Parathyroid adenoma (tissue), 2 donors: Measurements from ENCODE around the gene ZNF594.
"Not testable (repeated sequence)": the region's sequence is repeated elsewhere in the genome, so short reads cannot be mapped to it uniquely, and the experiment has no call there.

ENCODE experiments used
- H2AFZ ChIP-seq: fragments of 300-600 bp; sonication (generic); one replicate; pipeline ENCODE4 v1.7.0; 2017; ENCODE audit warnings: antibody characterized with exemption, mild to moderate bottlenecking
- H3K27ac ChIP-seq: fragments of 300-600 bp; sonication (generic); one replicate; pipeline ENCODE4 v1.7.0; 2017
- H3K27me3 ChIP-seq: fragments of 300-600 bp; sonication (generic); one replicate; pipeline ENCODE4 v1.7.0; 2017; ENCODE audit warnings: low read length; ENCODE audit not compliant: control insufficient read depth, insufficient read depth
- H3K36me3 ChIP-seq: fragments of 300-600 bp; sonication (generic); one replicate; pipeline ENCODE4 v1.7.0; 2017; ENCODE audit warnings: low read length; ENCODE audit not compliant: control insufficient read depth, insufficient read depth
- H3K4me1 ChIP-seq: fragments of 300-600 bp; sonication (generic); one replicate; pipeline ENCODE4 v1.7.0; 2017; ENCODE audit warnings: control low read depth
- H3K4me2 ChIP-seq: fragments of 300-600 bp; sonication (generic); one replicate; pipeline ENCODE4 v1.7.0; 2017; ENCODE audit warnings: low read length
- H3K4me3 ChIP-seq: fragments of 300-600 bp; sonication (generic); one replicate; pipeline ENCODE4 v1.7.0; 2017; ENCODE audit warnings: low read depth, low read length
- H3K79me2 ChIP-seq: fragments of 300-600 bp; sonication (generic); one replicate; pipeline ENCODE4 v1.7.0; 2017; ENCODE audit warnings: control low read depth
- H3K9ac ChIP-seq: fragments of 300-600 bp; sonication (generic); one replicate; pipeline ENCODE4 v1.7.0; 2017; ENCODE audit warnings: mild to moderate bottlenecking
- H3K9me3 ChIP-seq: fragments of 300-600 bp; sonication (generic); one replicate; pipeline ENCODE4 v1.7.0; 2017; ENCODE audit warnings: low read length; ENCODE audit not compliant: control insufficient read depth
- CTCF ChIP-seq: fragments of 300-600 bp; sonication (generic); IDR thresholded peaks from one replicate; pipeline ENCODE4 v1.7.0; 2017; ENCODE audit warnings: antibody characterized with exemption, mild to moderate bottlenecking
- donor health status: primary hyperparathyroidism.

The ZNF594 gene

GRCh38 chr17:5164436-5164835, 27.2 kb downstream of the ZNF594 start:
- no peak overlapping the region for H3K9ac ChIP-seq
- H3K4me1 ChIP-seq = no peaks in the 10 kb centered on the region
- H3K4me3 ChIP-seq = no peak overlapping the region
- no peaks in the 10 kb centered on the region for H3K27me3 ChIP-seq
- no peaks in the 10 kb centered on the region for H3K79me2 ChIP-seq
- no peaks in the 10 kb centered on the region for H3K36me3 ChIP-seq
- TF ChIP-seq CTCF = no peak
- no peak overlapping the region for H3K4me2 ChIP-seq
- H3K27ac ChIP-seq = no peak overlapping the region
- no peak overlapping the region for H2AFZ ChIP-seq
- H3K9me3 ChIP-seq = no peaks in the 10 kb centered on the region

- H3K4me3 ChIP-seq, H3K27me3 ChIP-seq, H3K9me3 ChIP-seq, H3K36me3 ChIP-seq, H3K79me2 ChIP-seq, H2AFZ ChIP-seq, H3K9ac ChIP-seq, H3K4me2 ChIP-seq, H3K4me1 ChIP-seq, H3K27ac ChIP-seq: not testable (repeated sequence)
Measured at GRCh38 chr17:5161793-5162192, 29.9 kb downstream of the ZNF594 start.

GRCh38 chr17:5160702-5161101, 31.0 kb downstream of the ZNF594 start:
- H3K9ac ChIP-seq, H3K4me3 ChIP-seq, H3K79me2 ChIP-seq, H3K4me2 ChIP-seq, H3K36me3 ChIP-seq, H3K27ac ChIP-seq, H2AFZ ChIP-seq, H3K27me3 ChIP-seq, H3K4me1 ChIP-seq, H3K9me3 ChIP-seq: not testable (repeated sequence)

GRCh38 chr17:5146122-5146521, 45.5 kb downstream of the ZNF594 start:
- H3K4me2 ChIP-seq, H3K4me3 ChIP-seq, H3K9ac ChIP-seq, H3K9me3 ChIP-seq, H3K36me3 ChIP-seq, H3K27ac ChIP-seq, H3K27me3 ChIP-seq, H2AFZ ChIP-seq, H3K79me2 ChIP-seq, H3K4me1 ChIP-seq: not testable (repeated sequence)

GRCh38 chr17:5142877-5143276, 48.8 kb downstream of the ZNF594 start:
- not testable (repeated sequence) for H3K79me2 ChIP-seq, H3K27ac ChIP-seq, H3K4me2 ChIP-seq, H2AFZ ChIP-seq, H3K36me3 ChIP-seq, H3K4me1 ChIP-seq, H3K9ac ChIP-seq, H3K4me3 ChIP-seq, H3K9me3 ChIP-seq, H3K27me3 ChIP-seq

- Histone ChIP-seq H3K9ac (no peak overlapping the region), H3K4me2 (no peak overlapping the region), H3K27ac (no peak overlapping the region), H3K4me3 (no peak overlapping the region), H3K36me3 (no peaks in the 10 kb centered on the region), H2AFZ (no peak overlapping the region), H3K9me3 (no peaks in the 10 kb centered on the region), H3K4me1 (no peaks in the 10 kb centered on the region), H3K27me3 (no peaks in the 10 kb centered on the region), H3K79me2 (no peaks in the 10 kb centered on the region)
- TF ChIP-seq CTCF = no peak
Measured at GRCh38 chr17:5139458-5139732, 52.3 kb downstream of the ZNF594 start.

- H3K4me2 ChIP-seq = no peak overlapping the region
- no peak overlapping the region for H2AFZ ChIP-seq
- no peaks in the 10 kb centered on the region for H3K27me3 ChIP-seq
- no peak overlapping the region for H3K4me3 ChIP-seq
- no peak overlapping the region for H3K9ac ChIP-seq
- H3K4me1 ChIP-seq = no peaks in the 10 kb centered on the region
- no peak for TF ChIP-seq CTCF
- no peaks in the 10 kb centered on the region for H3K36me3 ChIP-seq
- no peak overlapping the region for H3K27ac ChIP-seq
- H3K9me3 ChIP-seq = no peaks in the 10 kb centered on the region
- no peaks in the 10 kb centered on the region for H3K79me2 ChIP-seq
Measured at GRCh38 chr17:5138616-5139457, 52.8 kb downstream of the ZNF594 start.

GRCh38 chr17:5138198-5138544, 53.5 kb downstream of the ZNF594 start:
- H2AFZ ChIP-seq, H3K27me3 ChIP-seq, H3K9me3 ChIP-seq, H3K27ac ChIP-seq, H3K4me2 ChIP-seq, H3K79me2 ChIP-seq, H3K9ac ChIP-seq, H3K4me3 ChIP-seq, H3K36me3 ChIP-seq, H3K4me1 ChIP-seq: not testable (repeated sequence)
